Stimulated activated CD4-positive, alpha-beta T cell treated with anti-CD3 and anti-CD28 coated beads, Interleukin-4, amount 100 ng/mL, for 1 hour (primary cell): ENCODE data around the gene SLC26A2.

ENCODE experiments used
- DNase-seq: peaks from one replicate; pipeline ENCODE4 v3.0.0-alpha.2; 2020

Gene SLC26A2

DNA sequence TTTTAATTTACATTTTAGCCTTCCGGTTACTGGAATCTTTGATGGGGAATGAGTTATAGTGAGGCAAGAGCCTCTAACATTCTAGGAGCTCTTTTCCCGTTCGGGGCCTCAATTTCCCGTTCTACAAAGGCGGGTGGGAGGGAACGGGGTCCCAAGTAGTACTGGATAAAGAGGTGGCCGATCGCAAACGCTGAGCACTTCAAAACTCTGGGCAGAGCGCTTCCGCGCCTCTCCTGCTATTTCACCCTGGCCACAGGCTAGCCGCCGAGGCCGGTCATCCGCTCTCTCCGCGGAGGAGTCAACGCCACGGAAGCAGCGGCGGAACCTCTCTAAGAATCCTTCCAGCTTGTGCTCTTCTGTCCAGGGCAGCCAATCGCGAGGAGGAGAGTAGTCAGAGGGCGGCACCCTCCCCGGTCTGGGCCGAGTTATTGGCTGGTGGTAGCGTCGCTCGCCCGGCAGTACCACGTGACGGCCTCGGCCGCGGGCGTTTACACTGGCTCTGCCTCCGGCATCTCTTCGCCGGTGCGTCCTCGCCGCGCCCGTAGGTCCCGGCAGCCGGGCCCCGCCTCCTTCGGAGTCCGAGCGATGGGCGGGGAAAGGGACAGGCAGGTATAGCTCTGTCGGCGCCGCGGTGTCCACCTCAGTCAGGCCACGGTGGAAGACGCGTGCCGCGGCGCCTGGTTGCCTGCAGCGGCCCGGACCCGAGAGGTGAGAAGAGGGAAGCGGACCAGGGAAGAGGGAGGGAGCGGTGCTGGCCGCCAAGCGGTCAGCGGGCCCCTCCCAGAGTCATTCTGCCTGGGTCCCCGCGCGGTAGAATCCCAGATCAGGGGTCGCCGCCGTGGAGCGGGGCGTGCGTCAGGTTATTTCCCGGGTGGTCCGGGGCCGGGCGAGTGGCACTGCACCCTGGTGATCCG is at the start of gene SLC26A2:
Gene SLC26A2, plus strand, starts transcription at position 487 of the 914 bp plus-strand sequence. CDS start 16,895 bp downstream, outside the sequence.
- peak; percentile 93 for DNase-seq

DNA sequence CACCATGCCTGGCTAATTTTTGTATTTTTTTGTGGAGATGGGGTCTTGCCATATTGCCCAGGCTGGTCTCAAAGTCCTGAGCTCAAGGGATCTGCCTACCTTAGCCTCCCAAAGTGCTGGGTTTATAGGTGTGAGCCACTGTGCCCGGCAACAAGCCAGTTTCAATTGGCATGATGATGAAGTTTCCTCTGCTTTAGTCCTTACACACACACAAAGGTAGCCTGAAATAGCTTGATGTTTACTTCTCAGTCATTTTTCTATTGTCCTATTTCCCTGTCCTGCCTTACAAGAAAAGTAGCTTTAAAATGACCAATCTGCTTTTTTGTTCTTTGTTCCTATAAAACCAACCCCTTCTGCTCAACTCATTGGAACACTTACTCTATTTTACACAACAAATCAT is 49.5 kb upstream of the SLC26A2 start:
- no peak for DNase-seq

DNA sequence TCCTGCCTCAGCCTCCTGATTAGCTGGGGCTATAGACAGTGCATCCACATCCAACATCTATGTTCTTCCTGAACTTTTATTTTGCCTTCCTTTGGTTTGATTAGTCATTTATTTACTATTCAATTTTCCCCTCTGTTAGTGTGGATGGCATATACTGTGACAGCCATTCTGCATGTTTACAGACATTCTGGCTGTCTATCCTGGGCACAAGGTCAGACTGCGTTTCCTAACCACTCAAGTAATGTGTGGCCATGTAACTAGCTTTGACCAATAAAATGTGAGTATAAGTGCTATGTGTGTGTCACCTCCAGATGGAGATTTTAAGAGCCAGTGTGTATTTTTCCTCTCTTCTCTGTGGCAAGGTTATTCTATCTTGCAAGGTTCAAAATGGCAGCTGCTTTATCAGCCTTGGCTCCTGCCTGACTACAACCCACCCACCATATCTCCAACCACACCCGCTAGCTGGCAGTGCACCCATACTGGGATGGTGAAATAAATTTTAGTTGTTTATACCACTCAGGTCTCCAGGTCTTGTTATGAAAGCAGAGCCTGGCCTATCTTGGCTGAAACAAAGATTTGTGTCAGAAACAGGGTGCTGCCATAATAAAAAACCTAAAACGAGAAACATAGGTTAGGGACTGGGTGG is 48.2 kb upstream of the SLC26A2 start:
- DNase-seq: no peak

DNA sequence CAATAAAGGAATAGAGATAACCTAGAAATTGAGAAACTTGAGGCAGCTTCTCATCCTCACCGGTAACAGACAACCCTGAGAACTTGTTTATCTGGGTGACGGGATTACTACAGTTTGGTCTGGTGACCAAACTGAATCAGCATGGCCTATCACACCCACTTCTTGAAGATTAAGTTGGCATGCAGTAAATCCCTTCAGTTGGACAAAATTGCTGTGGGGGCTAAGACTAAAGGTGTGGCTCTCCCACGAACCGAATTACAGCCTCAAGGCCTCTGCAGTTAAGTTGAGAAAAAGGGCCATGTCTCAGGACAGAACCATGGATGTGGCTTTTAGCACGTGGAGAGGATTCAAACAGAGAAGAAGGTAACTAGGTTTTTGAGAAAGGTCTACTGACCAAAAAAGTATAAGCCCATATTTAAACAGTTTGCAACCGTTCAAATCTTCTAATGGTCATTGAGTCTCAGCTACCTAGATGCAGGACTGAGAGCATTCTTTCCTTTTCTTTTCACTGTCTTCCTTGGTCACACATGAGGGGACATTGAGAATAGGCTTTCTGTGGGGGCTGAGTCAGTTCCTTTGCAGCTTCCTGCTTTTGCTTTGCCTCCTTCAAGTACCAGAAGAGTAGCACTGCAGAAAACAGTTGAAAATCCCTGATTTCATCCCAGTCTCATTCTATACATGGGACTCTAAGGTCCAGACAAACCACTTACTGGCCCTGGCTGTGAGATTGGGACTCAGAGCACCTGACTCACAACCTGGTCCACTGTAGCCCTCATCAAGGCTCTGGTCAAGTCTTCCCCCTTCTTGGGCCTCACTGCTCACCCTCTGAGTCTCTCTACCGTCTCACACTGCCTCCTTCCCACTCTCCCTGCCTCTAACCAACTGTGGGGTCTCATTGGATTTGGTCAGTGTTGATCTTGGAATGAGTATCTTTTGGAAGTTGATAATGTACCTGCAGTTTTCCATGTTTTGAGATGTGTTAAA is 46.8 kb upstream of the SLC26A2 start:
- DNase-seq: no peak

- no peak for DNase-seq
These were observed 44.9 kb upstream of the SLC26A2 start for GRCh38 chr5:149915392-149916260.

GRCh38 chr5:149916334-149917072 is 44.1 kb upstream of the SLC26A2 start:
- DNase-seq: no peak

DNA sequence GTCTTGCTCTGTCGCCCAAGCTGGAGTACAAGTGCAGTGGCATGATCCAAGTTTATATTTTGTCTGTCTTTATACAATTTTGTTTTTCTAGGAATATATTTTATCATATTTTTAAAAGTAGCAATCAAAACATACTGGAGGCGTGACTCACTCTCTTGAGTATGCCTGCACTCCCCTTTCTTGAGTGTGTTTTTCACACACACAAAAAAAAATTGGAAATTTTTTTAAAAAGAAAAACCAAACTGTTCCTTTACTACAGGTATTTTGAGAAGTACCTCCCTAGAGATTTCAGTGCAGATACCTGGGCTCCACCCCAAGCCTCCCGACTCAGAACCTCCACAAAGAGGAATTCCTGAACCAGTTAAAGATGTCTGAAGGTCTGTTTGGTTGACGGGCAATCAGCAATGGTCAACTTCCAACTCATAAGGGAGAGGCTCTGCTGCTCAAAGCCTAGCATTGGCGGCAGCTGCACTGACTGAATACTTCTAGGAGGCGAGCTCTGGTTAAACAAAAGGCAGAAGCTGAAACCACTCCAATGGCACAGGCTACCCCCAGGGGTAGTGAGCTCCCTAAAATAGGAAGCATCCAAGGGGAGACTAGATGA is 43.4 kb upstream of the SLC26A2 start:
- no peak for DNase-seq

DNA sequence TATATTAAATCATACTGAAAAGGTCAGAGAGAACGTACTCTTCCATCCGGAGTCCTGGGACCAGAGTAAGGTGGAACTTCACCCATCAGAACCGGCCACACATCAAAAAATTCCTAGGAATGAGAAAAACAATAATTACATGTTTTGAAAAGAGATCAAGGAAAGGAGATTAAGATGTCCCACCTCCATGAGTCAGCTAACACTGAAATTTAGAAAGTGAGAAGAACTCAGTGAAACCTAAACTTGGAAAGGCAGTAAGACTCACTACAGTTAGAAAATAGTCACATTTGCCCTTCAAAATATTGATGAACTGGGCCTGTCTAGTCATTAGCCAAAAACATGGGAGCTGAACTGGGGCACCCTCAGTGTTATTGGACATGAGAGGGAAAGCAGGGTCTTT is 39.0 kb upstream of the SLC26A2 start:
- DNase-seq: no peak

DNA sequence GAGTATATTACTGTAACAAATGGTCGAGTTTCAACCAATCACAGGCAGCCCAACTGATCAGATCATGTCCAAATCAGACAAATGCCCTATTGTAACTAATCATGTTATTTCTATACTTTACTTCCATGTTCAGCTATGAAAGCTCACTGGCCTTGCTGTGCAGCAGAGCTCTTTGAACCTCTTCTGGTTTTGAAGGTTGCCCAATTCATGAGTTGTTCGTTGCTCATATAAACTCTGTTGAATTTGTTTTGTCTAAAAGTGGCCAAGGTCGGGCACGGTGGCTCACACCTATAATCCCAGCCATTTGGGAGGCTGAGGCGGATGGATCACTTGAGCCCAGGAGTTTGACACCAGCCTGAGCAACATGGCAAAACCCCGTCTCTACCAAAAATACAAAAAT is 37.6 kb upstream of the SLC26A2 start:
- DNase-seq: no peak

- DNase-seq: no peak
These were observed 36.1 kb upstream of the SLC26A2 start for GRCh38 chr5:149924486-149924885.

GRCh38 chr5:149930043-149930748 is 30.4 kb upstream of the SLC26A2 start:
- DNase-seq: no peak

- DNase-seq: no peak
These were observed 29.6 kb upstream of the SLC26A2 start for GRCh38 chr5:149930749-149931574.

DNA sequence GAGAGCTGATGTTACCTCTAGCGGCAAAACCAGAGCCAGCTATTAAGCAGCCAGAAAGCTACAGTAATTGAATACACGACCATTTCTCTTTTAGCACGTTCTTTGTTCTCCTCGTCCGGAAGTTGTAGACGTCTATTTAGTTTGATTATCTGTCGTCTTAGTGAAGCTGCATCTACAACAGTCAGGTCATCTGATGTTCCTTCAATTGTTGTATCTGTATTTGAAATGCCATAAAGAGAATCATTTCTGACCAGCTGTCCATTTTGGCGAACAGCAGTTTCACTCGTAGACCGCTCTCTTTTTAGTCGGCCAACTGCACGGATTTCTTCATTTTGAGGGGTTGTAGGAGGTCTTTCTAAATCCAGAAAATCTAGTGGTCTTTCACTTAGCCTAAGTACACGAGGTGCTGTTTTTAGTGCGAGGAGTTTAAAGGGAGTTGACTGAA is 28.5 kb upstream of the SLC26A2 start:
- DNase-seq: no peak

GRCh38 chr5:149932445-149933350 is 27.9 kb upstream of the SLC26A2 start:
- DNase-seq: no peak

DNA sequence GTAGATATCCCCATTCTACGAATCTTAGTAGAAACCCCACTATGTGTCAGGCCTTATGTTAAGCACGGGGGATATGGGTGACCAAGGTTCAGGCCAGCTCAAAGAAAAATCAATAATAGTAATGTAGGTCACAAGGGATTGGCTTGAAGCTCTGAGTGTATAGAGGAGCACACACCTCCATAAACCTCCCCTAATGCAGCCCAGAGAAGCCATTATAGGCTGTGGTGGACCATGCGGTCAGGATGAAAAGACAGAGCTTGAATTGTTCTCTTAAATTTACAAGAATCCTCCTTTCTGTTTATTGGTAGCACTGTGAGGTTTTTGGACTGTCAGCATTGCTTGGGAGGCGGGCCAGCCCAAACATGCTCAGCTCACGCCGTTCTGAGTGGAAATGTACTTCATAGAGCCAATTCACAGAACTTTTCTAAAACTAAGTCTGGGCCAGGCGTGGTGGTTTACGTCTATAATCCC is 25.1 kb upstream of the SLC26A2 start:
- DNase-seq: no peak

GRCh38 chr5:149936044-149936699 is 24.4 kb upstream of the SLC26A2 start:
- DNase-seq: no peak

GRCh38 chr5:149936700-149937091 is 23.9 kb upstream of the SLC26A2 start:
- no peak for DNase-seq
